Tibial nerve (tissue), 4 donors: Measurements from ENCODE around the gene SKOR1. TPM values are rescaled to one million over a fixed set of nuclear protein-coding genes. Genes with fewer than 3 reads are reported as not detected.

ENCODE experiments used
- DNase-seq, 2 donors: peaks; one replicate each; pipeline ENCODE4 v3.0.0-alpha.2; 2019; ENCODE audit warnings: low spot score in 2 of 2
- H3K27ac ChIP-seq, 4 donors: fragments of 200-600 bp; sonication (generic) in 3 of 4; one replicate each; pipeline ENCODE4 v1.5.1; 2017 to 2019; ENCODE audit warnings: mild to moderate bottlenecking in 1 of 4
- H3K27me3 ChIP-seq, 2 donors: fragments of 200-600 bp; sonication (generic) in 1 of 2; one replicate each; pipeline versions ENCODE4 v1.5.1 to v1.6.0; 2017 to 2019
- H3K36me3 ChIP-seq, 3 donors: fragments of 200-600 bp; sonication (generic); one replicate each; pipeline ENCODE4 v1.5.1; 2018 to 2019
- H3K4me1 ChIP-seq, 4 donors: fragments of 200-600 bp; sonication (generic) in 3 of 4; one replicate each; pipeline ENCODE4 v1.5.1; 2017 to 2019
- H3K4me3 ChIP-seq, 4 donors: fragments of 200-600 bp; sonication (generic) in 3 of 4; one replicate each; pipeline ENCODE4 v1.5.1; 2017 to 2019; ENCODE audit warnings: mild to moderate bottlenecking in 1 of 4, moderate library complexity in 1 of 4
- H3K9me3 ChIP-seq, 4 donors: fragments of 200-600 bp; sonication (generic) in 3 of 4; one replicate each; pipeline ENCODE4 v1.5.1; 2017 to 2019
- CTCF ChIP-seq, 5 experiments: fragments of 200-600 bp in 3 of 5; fragments of 450-650 bp in 2 of 5; sonication (generic) in 3 of 5; IDR thresholded peaks; one replicate each; pipeline ENCODE4 v1.5.1; 2016 to 2019; ENCODE audit warnings: antibody characterized with exemption in 5 of 5, mild to moderate bottlenecking in 3 of 5, moderate library complexity in 2 of 5
- EP300 ChIP-seq, 2 donors: sonication (generic); formaldehyde crosslinking; IDR thresholded peaks; one replicate each; pipeline ENCODE4 v1.6.1; 2017; ENCODE audit warnings: antibody characterized with exemption in 2 of 2, mild to moderate bottlenecking in 1 of 2
- POLR2A ChIP-seq, 2 donors: fragments of 450-650 bp; IDR thresholded peaks; one replicate each; pipeline ENCODE4 v1.6.1; 2017; ENCODE audit warnings: antibody characterized with exemption in 2 of 2, mild to moderate bottlenecking in 2 of 2, moderate library complexity in 2 of 2
- WGBS, 2 donors: methylation state at CpG; one replicate each; pipeline ENCODE4 v1.1.5; 2018; 5-methylcytosine and 5-hydroxymethylcytosine counted together
- total RNA-seq, 4 donors: library from RNA; depleted of rRNA; stranded (reverse); fragments of >200 nt; gene quantifications; one replicate each; pipeline ENCODE4 v1.1.0, GENCODE V29; 2016

SKOR1 gene
- total RNA-seq, 4 donors from 2014 or later, result 0.42 to 1.5 (median 0.82) TPM

- no peak overlapping the region for H3K4me3 ChIP-seq
- peaks cover 0 to 4% (median 0%) of the 10 kb centered on the region in 4 donors for H3K9me3 ChIP-seq
- no peak for DNase-seq
- peaks cover 0 to 81% (median 0%) of the 10 kb centered on the region in 3 donors for H3K36me3 ChIP-seq
- WGBS, 2 donors, result 72 to 75% methylated on average over 6 of the region's 6 CpGs
- H3K27me3 ChIP-seq, result peaks cover 0 to 22% of the 10 kb centered on the region in 2 donors
- H3K4me1 ChIP-seq, result no peaks in the 10 kb centered on the region
- no peak overlapping the region for H3K27ac ChIP-seq
- TF ChIP-seq CTCF (IDR thresholded peaks at IDR 0.05), result no peak
- no peak for TF ChIP-seq EP300 (IDR thresholded peaks at IDR 0.05)
- TF ChIP-seq POLR2A (IDR thresholded peaks at IDR 0.05), result no peak
These were observed 15.4 kb upstream of the SKOR1 start for GRCh38 chr15:67809866-67810265.

- DNase-seq, result no peak
- 59% methylated on average over 11 of the region's 11 CpGs for WGBS, 2 donors
- no peak overlapping the region for H3K27ac ChIP-seq
- H3K36me3 ChIP-seq, result peaks cover 0 to 69% (median 0%) of the 10 kb centered on the region in 3 donors
- H3K4me3 ChIP-seq, result no peak overlapping the region
- TF ChIP-seq POLR2A (IDR thresholded peaks at IDR 0.05) (no peak), CTCF (IDR thresholded peaks at IDR 0.05) (no peak), EP300 (IDR thresholded peaks at IDR 0.05) (no peak)
- peaks cover 0 to 25% (median 2%) of the 10 kb centered on the region in 4 donors for H3K9me3 ChIP-seq
- H3K4me1 ChIP-seq, result no peaks in the 10 kb centered on the region
- H3K27me3 ChIP-seq, result peaks cover 0 to 45% of the 10 kb centered on the region in 2 donors
These were observed 13.1 kb upstream of the SKOR1 start for GRCh38 chr15:67812241-67812644.

- no peak for DNase-seq
These were observed 12.1 kb upstream of the SKOR1 start for GRCh38 chr15:67813104-67813634.

GRCh38 chr15:67815036-67815592 is 10.2 kb upstream of the SKOR1 start:
- peaks cover 0 to 25% (median 2%) of the 10 kb centered on the region in 4 donors for H3K9me3 ChIP-seq
- H3K36me3 ChIP-seq, result peaks cover 0 to 42% (median 0%) of the 10 kb centered on the region in 3 donors
- no peak overlapping the region for H3K4me3 ChIP-seq
- H3K27me3 ChIP-seq, result peaks cover 0 to 74% of the 10 kb centered on the region in 2 donors
- 80 to 96% methylated on average over 4 to 5 of the region's 5 CpGs for WGBS, 2 donors
- TF ChIP-seq EP300 (IDR thresholded peaks at IDR 0.05) (no peak), POLR2A (IDR thresholded peaks at IDR 0.05) (no peak), CTCF (IDR thresholded peaks at IDR 0.05) (no peak)
- H3K27ac ChIP-seq, result no peak overlapping the region
- peaks cover 0 to 9% (median 0%) of the 10 kb centered on the region in 4 donors for H3K4me1 ChIP-seq
- DNase-seq, result no peak

More at GRCh38 chr15:67813104-67813634, 12.1 kb upstream of the SKOR1 start:
- Histone ChIP-seq H3K36me3 (peaks cover 0 to 60% (median 0%) of the 10 kb centered on the region in 3 donors), H3K9me3 (peaks cover 0 to 25% (median 2%) of the 10 kb centered on the region in 4 donors), H3K27ac (no peak overlapping the region), H3K27me3 (peaks cover 0 to 54% of the 10 kb centered on the region in 2 donors), H3K4me3 (no peak overlapping the region), H3K4me1 (no peaks in the 10 kb centered on the region)
- TF ChIP-seq EP300 (IDR thresholded peaks at IDR 0.05) (no peak), POLR2A (IDR thresholded peaks at IDR 0.05) (no peak), CTCF (IDR thresholded peaks at IDR 0.05) (no peak)
- 71 to 79% methylated on average over 3 of the region's 3 CpGs for WGBS, 2 donors

- WGBS, 2 donors, result 94 to 97% methylated on average over 3 of the region's 3 CpGs
- Histone ChIP-seq H3K27ac (no peak overlapping the region), H3K27me3 (peaks cover 5 to 79% of the 10 kb centered on the region in 2 donors)
These were observed 8.6 kb upstream of the SKOR1 start for GRCh38 chr15:67816668-67817067.

More at GRCh38 chr15:67816668-67817067, 8.6 kb upstream of the SKOR1 start:
- H3K4me3 ChIP-seq, result no peak overlapping the region
- H3K36me3 ChIP-seq, result peaks cover 0 to 32% (median 0%) of the 10 kb centered on the region in 3 donors
- H3K9me3 ChIP-seq, result peaks cover 0 to 25% (median 2%) of the 10 kb centered on the region in 4 donors
- no peak for TF ChIP-seq EP300 (IDR thresholded peaks at IDR 0.05)
- TF ChIP-seq POLR2A (IDR thresholded peaks at IDR 0.05), result no peak
- no peak for TF ChIP-seq CTCF (IDR thresholded peaks at IDR 0.05)
- peaks cover 0 to 25% (median 0%) of the 10 kb centered on the region in 4 donors for H3K4me1 ChIP-seq
- no peak for DNase-seq
